ENCODE measurements around the gene P2RY11. TPM values are rescaled to one million over a fixed set of nuclear protein-coding genes. Genes with fewer than 3 reads are reported as not detected.

The P2RY11 gene
- total RNA-seq, 1 experiment from 2014 or later, result 8.0 TPM

DNA sequence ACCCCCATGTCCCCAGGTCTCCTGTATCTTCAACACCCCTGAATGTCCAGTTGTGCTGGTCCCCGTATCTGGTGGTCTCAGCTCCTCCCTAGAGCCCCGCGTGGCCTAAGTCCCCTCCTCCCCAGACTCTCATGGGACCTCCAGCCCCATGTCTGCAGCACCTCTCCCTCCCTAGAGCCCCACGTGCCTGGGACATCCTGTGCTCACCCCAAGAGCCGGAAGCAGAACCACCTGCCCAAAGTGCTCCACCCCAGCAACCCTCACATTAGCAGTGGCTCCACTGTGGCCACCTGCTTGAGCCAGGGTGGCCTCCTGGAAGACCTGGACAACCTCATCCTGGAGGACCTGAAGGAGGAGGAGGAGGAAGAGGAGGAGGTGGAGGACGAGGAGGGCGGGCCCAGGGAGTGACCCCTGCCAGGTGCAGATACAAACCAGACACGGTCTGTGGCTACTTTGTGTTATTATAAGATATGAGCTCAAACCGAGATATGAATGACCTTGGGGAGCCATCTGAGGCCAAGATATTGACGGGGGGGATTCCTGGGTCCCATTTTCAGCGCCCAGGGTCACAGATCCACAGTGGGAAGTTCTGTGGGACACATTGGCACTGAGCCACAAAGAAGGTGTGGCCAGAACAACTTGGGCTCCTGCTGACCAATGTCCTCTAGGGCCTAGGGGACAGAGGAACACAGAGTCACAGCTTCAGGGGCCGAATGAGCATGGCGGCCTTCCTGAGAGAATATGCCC is 19.4 kb upstream of the P2RY11 start:
- DNase-seq (ENCODE audit: low spot score), result no peak
- in situ Hi-C loops (cut with HindIII; ENCODE audit: low sequenced_read_pairs), result no loop called here

DNA sequence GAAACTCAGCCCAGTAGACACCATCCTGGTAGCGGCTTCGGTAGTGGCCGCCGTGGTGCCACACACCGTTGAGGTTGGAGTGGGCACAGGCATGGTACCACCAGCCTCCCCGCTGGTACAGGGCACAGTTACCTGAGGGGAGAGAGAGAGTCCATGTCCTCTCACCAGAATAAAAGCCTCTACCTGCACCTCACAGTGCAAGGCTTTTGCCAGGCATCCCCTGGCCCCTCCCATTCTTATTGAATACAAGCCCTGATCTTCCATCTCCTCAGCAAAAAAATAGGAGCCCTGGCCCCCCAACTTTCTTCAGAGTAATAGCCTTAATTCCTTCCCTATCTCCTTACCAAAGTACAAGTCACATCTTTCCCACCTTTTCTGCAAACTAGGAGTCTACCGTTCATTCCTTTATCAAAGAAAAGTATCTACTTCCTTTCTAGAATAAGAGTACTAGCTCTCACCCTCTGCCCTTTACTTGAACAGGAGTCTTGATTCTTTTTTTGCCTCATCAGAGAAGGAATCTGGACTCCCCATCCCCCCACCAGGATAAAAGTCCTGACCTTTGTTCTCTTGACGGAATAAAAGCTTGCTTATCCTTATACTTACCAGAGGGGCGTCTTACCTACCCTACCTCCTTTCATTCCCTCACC is 18.7 kb upstream of the P2RY11 start:
- in situ Hi-C loops (cut with HindIII; ENCODE audit: low sequenced_read_pairs), result no loop called here
- no peak for DNase-seq (ENCODE audit: low spot score)

DNA sequence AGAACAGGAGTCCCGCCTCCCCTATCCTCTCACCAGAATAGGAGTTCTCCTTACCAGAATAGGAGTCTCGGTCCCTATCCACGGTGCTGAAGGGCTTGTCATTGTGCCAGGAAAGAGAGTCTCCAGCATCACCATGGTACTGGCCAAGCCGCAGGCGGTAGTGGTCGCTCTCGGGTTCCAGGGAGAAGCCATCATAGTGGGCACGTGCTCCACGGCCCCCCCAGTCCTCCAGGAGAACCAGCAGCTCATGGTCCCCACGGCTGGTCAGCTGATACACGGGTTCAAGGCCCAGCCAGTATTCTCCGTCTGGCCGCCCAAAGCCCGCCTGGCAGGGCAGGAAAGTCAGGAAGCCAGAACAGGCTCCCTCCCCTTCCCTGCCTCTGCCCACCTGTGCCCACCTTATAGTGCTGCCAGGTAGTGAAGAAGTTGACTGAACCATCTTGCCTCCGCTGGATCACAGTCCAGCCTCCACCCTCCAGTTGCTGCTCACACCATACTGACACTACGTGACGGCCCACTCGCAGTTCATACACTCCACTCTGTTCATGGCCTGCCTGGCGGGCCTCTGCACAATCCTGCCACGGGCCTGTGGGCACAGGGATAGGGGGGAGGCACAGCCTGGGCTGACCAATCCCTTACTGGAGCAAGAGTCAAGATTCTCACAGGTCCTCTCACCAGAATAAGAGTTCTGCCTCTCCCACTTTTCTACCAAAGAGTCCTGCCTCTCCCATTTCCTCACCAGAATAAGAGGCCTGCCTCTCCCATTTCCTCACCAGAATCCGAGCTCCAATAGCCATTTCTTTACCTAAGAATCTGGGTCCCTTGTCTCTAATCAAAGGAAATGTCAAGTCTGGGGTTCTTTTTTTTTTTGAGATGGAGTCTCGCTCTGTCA is 18.0 kb upstream of the P2RY11 start:
- no peak for DNase-seq (ENCODE audit: low spot score)

DNA sequence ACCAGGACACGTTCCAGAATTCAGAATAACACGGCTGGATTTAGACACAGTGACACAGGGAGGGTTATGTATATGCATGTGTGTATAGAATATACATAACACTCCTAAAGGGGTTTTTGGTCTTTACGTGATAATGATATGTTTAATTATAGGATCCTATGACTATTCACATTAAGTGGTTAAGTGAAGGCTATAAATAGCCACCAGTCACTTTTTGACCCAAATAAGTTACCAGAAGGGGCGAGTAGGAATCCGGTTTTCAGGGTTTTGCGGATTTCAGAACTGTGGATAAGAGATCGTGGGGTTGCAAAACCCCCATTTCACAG is 15.9 kb upstream of the P2RY11 start:
- DNase-seq (ENCODE audit: low spot score), result peak; percentile 16
- in situ Hi-C loops (cut with HindIII; ENCODE audit: low sequenced_read_pairs), result no loop called here

More for the DNA sequence above, 18.0 kb upstream of the P2RY11 start:
- in situ Hi-C loops (cut with HindIII; ENCODE audit: low sequenced_read_pairs), result no loop called here

DNA sequence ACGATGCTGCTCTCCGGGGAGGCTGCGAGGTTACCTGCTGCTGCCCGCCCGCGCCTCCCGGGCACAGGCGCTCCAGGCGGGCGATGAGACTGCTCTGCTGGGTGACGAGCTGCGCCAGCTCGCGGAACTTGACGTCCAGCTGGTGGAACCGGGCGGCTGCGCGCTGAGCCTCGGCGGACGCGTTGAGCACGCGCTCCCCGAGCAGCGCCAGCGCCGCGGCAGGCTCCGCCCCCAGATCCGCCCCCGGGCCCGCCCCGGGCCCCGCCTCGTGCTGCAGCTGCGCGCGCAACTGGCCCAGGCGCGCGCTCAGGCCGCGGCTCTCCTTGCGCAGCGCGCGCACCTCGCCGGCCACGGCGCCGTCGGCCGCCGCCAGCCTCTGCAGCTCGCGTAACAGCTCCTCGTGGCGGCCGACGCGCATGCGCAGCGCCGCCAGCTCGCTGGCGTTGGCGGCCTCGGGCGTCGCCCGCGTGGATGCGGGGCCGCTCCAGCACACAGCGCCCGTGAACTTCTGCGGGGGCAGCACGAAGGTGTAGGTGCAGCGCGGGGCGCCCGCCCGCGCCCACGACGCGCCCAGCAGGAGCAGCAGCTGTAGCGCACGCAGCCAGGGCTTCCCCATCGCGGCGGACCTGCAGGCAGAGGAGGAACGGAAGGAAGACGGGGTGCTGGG is 15.4 kb upstream of the P2RY11 start:
- in situ Hi-C loops (cut with HindIII; ENCODE audit: low sequenced_read_pairs), result no loop called here
- peak; percentile 61 for DNase-seq (ENCODE audit: low spot score)

DNA sequence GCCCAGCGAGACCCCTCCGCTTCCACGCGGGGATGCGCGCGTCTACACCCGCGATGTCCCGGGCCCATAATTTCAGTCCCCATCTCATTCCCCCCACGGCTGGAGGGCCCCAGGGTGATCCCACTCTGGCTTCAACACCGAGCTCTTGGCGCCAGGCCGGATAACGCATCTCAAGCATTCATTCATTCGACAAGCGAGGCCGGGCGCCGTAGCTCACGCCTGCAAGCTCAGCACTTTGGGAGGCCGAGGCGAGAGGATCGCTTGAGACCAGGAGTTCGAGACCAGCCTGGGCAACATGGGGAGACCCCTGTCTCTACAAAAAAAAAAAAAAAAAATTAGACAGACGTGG is 14.9 kb upstream of the P2RY11 start:
- DNase-seq (ENCODE audit: low spot score), result no peak
- in situ Hi-C loops (cut with HindIII; ENCODE audit: low sequenced_read_pairs), result no loop called here

DNA sequence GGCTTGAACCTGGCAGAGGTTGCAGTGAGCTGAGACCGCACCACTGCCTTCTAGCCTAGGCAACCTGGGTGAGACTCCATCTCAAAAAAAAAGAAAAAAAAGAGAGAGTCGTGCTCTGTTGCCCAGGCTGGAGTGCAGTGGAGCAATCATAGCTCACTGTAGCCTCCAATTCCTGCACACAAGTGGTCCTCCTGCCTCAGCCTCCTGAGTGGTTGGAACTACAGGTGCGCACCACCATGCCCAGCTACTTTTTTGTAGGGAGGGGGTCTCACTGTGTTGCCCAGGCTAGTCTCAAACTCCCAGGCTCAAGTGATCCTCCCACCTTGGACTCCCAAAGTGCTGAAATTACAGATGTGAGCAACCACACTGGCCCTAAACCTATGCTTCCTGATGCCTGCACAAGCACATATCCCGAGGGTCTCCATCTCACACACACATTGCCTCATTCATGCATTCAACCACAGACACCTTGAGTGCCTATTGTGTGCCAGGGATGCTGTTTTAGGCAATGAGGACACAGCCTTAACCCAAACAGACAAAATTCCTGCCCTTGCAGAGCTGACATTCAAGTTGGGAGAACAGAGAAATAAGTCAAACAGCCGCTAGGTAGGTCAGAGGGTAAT is 11.2 kb upstream of the P2RY11 start:
- in situ Hi-C loops (cut with HindIII; ENCODE audit: low sequenced_read_pairs), result no loop called here
- no peak for DNase-seq (ENCODE audit: low spot score)

DNA sequence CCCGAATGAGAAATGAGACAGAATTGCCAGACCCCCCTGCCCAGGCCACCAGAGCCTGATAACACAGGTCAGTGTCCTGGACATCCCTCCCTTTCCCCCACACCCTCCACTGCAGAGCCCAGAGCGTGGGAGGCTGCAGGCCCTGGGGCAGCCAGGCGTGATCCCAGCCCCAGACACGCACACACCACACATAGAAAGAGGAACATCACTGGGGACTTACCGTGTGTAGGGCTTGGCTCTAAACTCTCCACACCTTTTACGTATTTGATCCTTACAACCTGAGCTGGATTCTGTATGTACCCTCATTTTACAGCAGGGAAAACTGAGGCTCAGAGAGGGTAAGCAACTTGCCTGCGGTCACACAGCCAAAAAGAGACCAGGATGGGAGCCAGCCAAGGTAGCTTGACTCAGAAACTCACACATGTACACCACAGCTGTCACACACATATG is 8.7 kb upstream of the P2RY11 start:
- no peak for DNase-seq (ENCODE audit: low spot score)
- in situ Hi-C loops (cut with HindIII; ENCODE audit: low sequenced_read_pairs), result no loop called here

DNA sequence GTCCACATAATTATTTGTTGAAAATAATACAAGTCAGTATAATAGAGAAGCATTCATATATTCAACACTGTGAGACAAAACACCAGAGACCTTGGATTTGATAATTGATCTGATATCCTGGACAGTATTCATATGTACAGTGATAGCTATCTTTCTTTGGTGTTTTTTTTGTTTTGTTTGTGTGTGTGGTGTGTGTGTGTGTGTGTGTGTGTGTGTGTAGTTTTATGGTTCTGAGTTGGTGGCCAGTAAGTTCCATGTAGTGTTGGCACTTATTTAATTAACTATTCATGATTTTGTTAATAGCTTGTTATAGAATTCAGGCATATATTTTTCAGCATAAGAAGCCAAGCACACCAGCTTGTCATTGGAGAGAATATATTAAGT is 7.4 kb upstream of the P2RY11 start:
- DNase-seq (ENCODE audit: low spot score), result no peak
- in situ Hi-C loops (cut with HindIII; ENCODE audit: low sequenced_read_pairs), result no loop called here

DNA sequence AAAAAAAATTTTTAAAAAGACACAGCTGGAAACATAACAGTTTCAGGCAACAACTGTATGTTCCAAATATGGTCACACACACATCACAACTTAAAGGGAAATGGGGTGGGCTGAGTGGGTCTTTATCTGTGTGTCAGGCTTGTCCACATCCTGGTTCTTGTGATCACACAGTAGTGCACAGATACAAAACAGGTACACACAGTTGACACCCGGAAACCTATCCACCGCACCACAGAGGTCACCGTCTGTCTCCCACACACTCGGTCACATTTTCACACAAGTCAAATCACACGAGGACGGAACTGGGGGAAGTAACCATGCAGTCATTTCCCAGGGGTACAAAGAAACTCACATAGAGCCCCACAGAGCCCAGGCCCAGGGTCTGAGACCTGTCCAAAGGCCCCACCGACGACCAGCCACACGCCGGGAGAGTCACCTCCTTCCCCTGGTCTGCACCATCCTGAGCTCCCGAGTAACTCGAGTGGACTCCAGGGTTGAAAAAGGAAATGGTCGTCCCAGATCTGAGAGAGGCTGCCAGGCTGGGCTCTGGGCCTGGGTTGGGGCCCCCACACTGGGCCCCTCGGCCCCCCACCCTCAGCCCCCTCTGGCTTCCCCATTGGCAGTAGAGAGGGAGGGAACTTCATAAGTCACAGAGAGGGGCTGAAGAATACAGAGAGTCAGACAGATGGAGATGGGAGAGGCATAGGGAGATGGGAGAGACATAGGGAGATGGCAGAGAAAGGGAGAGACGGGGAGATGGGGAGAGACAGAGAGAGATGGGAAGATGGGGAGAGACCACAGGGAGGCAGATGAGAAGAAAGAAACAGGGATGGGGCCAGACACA is 6.6 kb upstream of the P2RY11 start:
- no peak for DNase-seq (ENCODE audit: low spot score)
- in situ Hi-C loops (cut with HindIII; ENCODE audit: low sequenced_read_pairs), result no loop called here

DNA sequence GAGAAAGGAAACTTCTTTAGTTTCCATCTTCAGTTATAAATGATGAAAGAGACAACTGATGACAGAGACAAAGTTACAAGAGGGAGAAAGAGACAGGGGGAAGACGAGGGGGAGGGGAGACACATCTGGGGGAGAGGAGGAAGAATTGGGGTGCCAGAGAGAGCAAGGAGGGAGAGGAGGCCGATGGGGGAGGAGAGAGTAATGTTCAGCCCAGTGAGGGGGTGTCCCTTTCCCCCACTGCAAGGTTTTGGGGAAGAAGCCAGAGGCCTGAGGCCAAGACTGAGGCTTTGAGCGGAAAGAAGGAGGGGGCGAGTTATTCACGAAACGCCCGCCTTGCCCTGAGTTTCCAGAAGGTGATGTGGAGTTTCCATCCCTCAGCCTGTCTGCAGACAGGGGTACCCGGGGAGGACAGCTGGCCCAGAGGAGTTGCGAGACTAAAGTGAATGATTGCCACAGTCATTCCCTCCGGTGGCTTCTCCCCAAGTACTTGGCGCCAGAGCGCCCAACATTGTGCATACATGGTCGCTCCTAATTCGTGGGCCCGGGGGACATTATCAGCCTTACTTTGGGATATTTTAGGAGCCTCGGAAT is 5.9 kb upstream of the P2RY11 start:
- peak; percentile 14 for DNase-seq (ENCODE audit: low spot score)
- in situ Hi-C loops (cut with HindIII; ENCODE audit: low sequenced_read_pairs), result no loop called here

DNA sequence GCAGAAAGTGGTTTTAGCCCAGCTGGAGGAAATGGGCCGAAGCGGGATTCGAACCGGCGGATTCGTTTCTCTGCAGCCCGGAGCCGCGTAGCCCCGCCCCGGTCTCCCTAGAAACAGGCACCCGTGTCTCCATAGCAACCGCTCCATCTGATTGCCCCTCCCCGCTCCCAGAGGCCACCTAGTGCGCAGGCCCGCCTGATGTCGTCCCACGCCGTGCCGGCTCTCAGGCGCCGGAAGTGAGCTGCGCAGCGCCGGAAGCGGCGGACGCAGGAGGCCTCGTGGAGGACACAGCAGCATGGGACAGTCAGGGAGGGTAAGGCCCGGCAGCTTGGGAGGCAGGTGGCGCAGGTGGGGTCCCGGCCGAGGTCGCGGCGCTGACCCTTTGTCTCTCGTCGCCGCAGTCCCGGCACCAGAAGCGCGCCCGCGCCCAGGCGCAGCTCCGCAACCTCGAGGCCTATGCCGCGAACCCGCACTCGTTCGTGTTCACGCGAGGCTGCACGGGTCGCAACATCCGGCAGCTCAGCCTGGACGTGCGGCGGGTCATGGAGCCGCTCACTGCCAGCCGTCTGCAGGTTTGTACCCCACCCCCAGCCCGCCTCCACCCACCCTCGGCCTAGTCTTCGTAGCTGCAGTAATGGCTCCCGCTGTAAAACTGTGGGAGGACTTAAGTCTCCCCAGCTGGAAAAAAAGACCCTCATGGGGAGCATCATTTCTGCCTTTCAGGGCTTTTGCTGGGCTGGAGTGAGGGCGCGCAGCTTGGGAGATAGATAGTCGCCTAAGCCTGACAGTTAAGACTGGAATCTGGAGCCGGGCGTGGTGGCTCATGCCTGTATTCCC is 5.2 kb upstream of the P2RY11 start, which contains the start of gene PPAN:
Gene PPAN (plus strand): TSS at position 263 of the 837 bp plus-strand sequence. CDS start 33 bp downstream, at position 296.
- peak; percentile 98 for DNase-seq (ENCODE audit: low spot score)
- in situ Hi-C loops (cut with HindIII; ENCODE audit: low sequenced_read_pairs), result no loop called here

DNA sequence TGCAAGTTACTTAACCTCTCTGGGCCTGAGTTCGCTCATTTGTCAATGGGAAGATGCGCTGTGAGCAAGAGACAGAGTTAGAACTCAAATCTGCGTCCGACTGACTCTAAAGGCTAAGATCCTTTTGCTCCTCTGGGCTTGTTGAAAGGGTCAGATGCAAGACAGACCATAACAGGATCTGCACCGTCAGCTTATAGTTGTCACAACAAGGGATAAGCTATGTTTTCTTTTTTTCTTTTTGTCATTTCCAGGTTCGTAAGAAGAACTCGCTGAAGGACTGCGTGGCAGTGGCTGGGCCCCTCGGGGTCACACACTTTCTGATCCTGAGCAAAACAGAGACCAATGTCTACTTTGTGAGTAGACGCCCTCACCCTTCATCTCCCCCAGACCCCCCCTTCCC is 4.2 kb upstream of the P2RY11 start:
- in situ Hi-C loops (cut with HindIII; ENCODE audit: low sequenced_read_pairs), result no loop called here
- no peak for DNase-seq (ENCODE audit: low spot score)

DNA sequence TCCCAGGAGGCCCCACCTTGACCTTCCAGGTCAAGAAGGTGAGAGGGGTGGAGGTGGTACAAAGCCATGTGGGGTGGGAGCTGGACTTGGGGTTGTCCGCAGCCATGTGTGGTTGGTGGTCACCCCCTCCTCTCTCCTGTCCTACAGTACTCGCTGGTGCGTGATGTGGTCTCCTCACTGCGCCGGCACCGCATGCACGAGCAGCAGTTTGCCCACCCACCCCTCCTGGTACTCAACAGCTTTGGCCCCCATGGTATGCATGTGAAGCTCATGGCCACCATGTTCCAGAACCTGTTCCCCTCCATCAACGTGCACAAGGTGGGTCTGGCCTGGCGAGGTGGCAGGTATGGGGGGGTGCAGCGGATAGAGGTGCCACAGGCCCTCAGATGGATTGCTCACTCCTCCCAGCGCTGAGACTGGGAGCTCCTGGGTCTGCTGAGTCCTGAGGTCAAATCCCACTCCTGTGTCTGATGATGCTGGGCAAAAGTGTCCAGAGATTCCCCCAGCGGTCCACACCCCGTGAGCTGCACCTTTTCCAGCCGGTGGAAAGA is 3.6 kb upstream of the P2RY11 start:
- DNase-seq (ENCODE audit: low spot score), result no peak

DNA sequence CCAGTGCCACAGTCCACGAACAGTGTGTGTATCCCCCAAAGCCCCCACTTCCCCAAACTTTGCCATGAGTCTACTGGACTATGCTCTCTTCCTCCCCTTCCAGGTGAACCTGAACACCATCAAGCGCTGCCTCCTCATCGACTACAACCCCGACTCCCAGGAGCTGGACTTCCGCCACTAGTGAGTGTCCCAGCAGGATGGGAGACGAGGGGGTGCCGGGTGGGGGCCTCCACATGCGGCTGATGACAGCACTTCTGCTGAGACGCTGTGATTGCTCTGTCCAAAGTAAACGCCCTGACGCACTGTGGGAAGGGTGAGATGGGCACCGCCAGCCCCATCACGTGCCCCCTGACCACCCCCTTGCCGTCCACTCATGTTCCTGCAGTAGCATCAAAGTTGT is 2.0 kb upstream of the P2RY11 start:
- in situ Hi-C loops (cut with HindIII; ENCODE audit: low sequenced_read_pairs), result no loop called here
- no peak for DNase-seq (ENCODE audit: low spot score)

More for the DNA sequence above, 3.6 kb upstream of the P2RY11 start:
- in situ Hi-C loops (cut with HindIII; ENCODE audit: low sequenced_read_pairs), result no loop called here

DNA sequence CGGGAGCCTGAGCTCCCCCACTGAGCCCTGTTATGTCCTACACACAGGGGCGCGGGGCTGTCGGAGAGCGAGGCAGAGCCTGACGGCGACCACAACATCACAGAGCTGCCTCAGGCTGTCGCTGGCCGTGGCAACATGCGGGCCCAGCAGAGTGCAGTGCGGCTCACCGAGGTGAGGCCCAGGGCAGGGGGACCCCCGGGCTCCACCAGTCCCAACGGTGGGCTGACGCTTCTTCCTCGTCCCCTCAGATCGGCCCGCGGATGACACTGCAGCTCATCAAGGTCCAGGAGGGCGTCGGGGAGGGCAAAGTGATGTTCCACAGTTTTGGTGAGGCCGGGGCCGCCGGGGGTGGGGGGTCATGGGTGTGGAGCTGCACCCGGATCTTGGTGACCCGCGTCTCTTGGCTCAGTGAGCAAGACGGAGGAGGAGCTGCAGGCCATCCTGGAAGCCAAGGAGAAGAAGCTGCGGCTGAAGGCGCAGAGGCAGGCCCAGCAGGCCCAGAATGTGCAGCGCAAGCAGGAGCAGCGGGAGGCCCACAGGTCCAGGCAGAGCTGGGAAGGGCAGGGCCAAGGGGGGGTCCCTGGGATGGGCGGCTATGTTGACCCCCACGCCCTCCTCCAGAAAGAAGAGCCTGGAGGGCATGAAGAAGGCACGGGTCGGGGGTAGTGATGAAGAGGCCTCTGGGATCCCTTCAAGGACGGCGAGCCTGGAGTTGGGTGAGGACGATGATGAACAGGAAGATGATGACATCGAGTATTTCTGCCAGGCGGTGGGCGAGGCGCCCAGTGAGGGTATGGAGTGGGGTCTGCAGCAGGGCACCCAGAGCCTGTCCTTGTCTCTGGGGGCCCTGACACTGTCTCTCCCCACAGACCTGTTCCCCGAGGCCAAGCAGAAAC is 1.2 kb upstream of the P2RY11 start:
- in situ Hi-C loops (cut with HindIII; ENCODE audit: low sequenced_read_pairs), result no loop called here

More for the DNA sequence above, 1.2 kb upstream of the P2RY11 start:
- DNase-seq (ENCODE audit: low spot score), result no peak

Data from G401 (cell line).